NAMALWA (cell line): ENCODE results near the gene SIMC1.
"Not testable (repeated sequence)": the region's sequence is repeated elsewhere in the genome, so short reads cannot be mapped to it uniquely, and the experiment has no call there.

Source experiments
- DNase-seq: peaks from one replicate; pipeline ENCODE4 v3.0.0-alpha.2; 2015; ENCODE audit warnings: low spot score

SIMC1 gene

DNA sequence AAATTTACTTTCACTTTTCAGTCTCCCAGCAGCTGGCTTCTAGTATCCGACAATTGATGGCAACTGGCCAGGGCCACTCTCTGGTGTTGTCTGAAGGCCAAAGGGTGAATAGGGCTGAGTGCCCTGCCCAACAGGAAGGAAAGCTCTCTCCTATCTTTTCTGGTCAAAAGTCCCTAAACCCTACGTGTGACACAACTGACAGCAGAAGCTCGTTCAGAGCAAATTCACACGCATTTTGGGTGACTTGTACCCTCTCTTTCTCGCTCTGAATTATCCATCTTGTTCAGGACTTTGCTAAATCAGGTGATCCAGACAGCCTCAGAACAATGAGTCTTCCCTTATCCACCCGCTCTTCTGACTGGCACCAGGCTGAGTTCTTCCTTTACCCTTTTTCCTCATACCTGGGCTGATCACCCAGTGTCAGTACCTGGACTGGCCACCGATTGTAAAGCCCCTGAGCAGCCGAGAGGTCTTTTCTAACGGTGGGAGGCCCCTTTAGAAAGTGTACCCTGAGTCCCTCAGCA is 21.8 kb upstream of the SIMC1 start:
- DNase-seq, result not testable (repeated sequence)

DNA sequence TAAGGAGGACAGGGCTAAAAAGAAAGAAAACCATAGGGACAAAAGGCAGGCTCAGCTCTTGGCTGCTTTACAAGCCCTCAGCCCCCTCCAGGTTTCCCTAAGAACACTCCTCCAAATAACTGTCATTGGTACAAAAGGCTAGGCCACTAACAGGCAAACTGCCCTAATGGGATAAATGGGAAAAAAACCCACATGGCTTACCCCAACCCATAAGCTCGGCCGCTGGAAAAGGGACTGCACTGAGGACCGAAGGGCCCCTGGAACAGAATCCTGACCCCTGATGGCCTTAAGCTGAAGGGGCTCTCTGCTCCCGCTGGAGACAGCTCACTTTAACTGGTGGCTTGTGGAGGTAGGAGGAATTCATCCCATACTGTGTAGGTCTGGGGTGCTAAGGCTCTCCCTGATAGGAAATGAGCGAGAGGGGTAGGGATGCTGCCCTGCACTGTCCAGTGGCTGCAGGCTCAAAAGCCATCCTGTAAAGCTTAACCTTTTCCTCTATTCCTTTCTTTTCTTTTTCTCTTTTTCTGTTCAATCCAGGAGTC is 21.0 kb upstream of the SIMC1 start:
- not testable (repeated sequence) for DNase-seq

DNA sequence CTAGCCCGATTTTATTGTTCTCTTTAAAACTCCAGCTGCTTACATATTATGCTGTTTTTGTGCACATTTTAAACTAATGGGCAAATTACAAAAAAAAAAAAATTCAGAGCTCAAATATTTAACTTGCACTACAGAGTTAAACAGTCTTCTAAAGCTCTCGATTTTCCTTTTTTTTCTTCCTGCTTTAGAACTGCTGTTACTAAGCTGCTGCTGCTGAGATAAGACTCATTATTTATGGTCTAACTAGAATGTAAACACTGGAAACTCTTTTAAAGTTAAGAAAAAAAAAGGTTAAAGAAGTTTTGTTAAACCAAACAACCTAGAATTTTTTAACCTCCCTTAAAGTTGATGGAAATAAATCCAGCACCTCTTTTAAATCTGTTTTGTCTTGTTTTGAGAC is 20.5 kb upstream of the SIMC1 start:
- not testable (repeated sequence) for DNase-seq

GRCh38 chr5:176222006-176222405 is 16.2 kb upstream of the SIMC1 start:
- DNase-seq, result not testable (repeated sequence)

- DNase-seq, result not testable (repeated sequence)
Observed at GRCh38 chr5:176228358-176228757, 9.9 kb upstream of the SIMC1 start.

DNA sequence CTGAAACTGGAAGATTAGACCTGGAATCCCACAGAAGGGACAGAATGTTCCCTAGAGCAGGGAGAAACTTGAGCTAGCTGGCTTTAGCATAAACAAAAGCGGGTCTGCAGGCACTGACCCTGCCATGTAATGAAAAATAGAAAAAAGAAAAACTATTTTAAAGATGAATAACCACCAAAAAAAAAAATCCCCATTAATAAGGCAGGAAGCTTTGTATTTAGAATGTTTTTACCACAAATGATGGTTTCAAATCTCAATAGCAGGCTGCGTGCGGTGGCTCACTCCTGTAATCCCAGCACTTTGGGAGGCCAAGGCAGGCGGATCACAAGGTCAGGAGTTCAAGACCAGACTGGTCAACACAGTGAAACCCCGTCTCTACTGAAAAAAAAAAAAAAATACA is 5.0 kb upstream of the SIMC1 start:
- DNase-seq, result not testable (repeated sequence)

DNA sequence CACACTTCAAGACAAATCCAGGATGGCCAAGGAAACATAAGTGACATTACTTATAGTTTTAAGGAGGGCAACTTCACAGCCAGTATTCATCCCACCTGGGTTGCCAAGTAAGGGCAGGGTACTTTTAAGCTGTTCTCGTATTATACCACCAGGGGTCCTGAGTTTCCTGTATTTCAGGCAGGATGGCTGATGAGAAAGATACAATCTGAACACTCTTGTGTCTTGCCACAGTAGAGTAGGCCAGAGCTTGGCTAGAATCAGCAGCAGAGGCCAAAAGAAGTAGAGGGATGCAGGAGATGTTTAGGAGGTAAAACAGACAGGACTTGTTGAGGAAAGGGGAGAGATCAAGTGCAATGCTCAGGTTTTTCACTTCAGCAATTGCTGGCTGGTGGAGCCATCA is 3.1 kb upstream of the SIMC1 start:
- DNase-seq, result peak; percentile 82

DNA sequence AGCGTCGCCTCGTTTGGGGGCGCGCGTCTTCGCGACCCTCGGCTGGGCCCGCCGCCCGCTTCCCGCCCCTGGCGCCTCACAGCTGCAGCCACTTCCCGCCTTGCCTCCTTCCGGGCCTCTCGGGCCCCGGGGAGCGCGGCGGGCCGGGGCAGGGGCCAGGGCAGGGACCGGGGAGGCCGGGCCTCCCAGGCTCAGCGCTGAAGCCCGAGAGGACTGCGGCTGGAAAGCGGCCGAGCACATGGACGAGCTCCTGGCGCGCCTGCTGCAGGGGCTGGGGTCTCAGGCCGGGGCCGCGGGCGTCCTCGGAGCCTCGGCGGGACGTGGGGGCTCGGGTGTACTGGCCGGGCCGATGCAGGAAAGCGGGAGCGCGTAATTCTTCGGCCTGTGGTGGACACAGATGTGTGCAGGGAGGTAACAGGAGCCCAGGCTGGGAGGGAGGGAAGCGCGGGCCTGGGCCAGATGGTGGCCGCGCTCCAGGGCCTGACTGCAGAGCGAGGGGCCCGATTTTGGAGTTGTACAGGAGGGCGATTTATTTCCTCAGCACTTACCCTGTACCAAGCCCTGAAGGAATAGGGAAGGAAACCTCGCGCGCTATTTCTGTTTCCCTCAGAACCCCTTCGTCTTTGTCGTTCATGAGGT is 540 bp downstream of the SIMC1 start:
- not testable (repeated sequence) for DNase-seq

- DNase-seq, result not testable (repeated sequence)
Observed at GRCh38 chr5:176239304-176239703, 1.1 kb downstream of the SIMC1 start.

DNA sequence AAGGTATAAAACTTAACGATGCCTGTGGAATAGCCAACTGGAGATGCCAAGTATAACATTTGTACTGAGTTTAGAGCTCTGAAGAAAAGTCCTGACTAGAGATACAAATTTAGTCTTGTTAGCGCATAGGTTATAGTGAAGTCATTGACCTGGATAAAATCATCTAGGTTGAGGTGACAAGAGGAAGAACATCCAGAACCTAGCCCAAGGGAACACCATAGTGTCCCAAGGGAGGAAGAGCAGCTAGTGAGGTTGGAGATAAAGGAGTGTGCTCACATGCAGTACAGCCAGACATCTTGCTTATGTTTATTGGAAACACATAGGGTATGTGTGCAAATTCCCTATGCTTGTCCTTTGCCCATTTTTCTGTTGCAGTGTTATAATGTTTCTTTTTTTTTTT is 6.1 kb downstream of the SIMC1 start:
- DNase-seq, result not testable (repeated sequence)

DNA sequence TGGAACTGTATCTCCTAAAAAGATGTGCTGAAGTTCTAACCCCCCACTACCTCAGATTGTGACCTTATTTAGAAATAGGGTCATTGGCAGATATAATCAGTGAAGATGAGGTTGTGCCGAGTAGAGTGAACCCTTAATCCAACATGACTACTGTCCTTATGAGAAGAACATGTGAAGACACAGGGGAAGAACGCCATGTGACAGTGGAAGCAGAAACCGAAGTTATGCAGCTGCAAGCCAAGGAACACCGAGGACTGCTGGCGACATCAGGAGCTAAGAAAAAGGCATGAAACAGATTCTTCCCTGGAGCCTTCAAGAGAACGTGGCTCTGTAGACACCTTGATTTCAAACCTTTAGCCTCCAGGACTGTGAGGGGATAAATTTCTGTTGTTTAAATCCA is 6.8 kb downstream of the SIMC1 start:
- DNase-seq, result not testable (repeated sequence)

DNA sequence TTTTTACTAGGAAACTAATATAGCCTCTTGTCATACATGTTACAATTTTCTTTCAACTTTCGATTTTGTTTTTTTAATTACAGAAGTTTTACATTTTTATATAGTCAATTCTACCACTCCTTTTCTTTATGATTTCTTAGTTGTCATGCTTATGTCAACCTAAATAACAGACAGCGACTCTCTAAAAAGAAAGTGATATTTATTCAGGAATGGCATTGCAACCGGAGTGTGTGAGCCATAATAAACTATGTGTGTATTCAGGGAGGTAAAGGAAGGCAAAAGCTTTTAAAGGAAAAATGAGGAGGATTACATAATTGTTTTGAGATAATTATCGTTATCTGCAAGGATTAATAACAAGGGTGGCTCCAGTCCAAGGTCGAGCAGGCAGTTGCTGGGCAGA is 7.3 kb downstream of the SIMC1 start:
- DNase-seq, result not testable (repeated sequence)

- not testable (repeated sequence) for DNase-seq
Observed at GRCh38 chr5:176250691-176251090, 12.5 kb downstream of the SIMC1 start.

GRCh38 chr5:176252171-176252570 is 13.9 kb downstream of the SIMC1 start:
- not testable (repeated sequence) for DNase-seq

DNA sequence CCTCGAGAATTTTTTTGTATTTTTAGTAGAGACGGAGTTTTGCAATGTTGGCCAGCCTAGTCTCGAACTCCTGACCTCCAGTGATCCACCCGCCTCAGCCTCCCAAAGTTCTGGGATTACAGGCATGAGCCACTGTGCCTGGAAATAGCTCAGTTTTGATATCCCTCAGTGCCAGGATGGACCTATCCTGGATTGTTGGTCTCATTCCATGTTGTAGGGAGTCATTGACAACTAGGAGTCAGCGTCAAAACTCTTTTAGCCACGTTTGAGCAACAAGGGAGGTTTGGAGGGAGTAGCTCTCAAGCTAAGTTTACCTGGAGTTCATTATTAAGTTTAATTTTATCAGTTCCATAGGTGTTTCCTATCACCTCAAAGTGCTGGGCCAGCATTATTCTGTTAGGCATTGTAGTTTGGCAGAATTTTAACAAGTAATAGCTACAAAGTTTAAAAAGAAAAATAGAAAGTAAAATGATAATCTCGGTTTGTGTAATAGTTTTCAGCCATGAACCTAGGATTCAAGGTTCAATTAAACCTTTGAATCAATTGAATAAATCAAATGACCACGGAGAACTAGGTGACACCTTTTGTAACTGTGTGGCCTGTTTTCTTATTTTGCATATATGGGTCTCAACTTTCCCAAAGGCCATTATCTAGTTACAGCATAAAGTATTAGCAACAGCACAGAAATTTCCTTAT is 15.3 kb downstream of the SIMC1 start:
- not testable (repeated sequence) for DNase-seq

- DNase-seq, result not testable (repeated sequence)
Observed at GRCh38 chr5:176254066-176254393, 15.8 kb downstream of the SIMC1 start.

DNA sequence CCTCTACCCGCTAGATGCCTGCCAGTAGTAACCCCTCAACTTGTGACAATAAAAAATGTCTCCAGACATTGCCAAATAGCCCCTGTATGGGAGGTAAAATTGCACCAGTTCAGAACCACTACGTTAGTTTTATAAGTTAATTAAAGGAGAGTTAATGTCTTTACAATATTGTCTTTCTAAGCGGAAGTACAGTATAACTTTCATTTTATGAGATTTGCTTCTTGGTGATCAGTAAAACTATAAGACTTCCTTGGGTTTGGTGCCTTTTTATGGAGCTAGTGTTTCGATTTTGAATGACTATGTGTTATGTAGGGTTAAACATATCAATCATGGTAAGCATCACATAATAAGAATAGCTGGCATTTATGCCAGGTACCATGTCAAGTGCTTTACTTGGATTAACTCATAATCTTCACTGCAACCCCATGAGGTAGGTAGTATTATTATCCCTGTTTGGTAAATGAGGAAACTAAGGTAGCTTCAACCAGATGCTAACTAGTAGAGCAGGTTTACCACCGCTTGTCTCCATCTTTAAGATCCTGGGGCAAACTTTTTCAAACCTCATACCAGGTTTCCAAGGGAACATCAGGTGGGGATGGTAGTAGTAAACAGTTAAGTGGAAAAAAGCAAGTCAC is 19.8 kb downstream of the SIMC1 start:
- not testable (repeated sequence) for DNase-seq

DNA sequence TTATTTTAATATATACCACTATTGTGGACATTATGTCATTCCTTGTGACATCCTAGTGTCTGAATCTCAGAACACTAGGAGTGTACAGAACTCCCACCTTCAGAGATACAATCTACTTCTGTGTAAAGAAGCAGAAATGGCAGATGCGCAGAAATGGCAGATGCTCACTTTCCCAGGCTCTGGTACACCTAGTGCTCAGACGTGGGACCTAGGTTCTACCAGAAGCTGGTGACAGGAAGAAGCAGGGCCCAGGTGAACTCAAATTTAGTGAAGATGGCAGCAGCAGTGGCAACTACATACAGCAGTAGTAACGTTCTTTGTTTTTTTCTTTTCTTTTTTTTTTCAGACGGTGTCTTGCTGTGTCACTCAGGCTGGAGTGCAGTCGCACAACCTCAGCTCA is 22.5 kb downstream of the SIMC1 start:
- DNase-seq, result not testable (repeated sequence)

- DNase-seq, result not testable (repeated sequence)
Observed at GRCh38 chr5:176266448-176266847, 28.2 kb downstream of the SIMC1 start.

- DNase-seq, result not testable (repeated sequence)
Observed at GRCh38 chr5:176289018-176289417, 50.8 kb downstream of the SIMC1 start.

DNA sequence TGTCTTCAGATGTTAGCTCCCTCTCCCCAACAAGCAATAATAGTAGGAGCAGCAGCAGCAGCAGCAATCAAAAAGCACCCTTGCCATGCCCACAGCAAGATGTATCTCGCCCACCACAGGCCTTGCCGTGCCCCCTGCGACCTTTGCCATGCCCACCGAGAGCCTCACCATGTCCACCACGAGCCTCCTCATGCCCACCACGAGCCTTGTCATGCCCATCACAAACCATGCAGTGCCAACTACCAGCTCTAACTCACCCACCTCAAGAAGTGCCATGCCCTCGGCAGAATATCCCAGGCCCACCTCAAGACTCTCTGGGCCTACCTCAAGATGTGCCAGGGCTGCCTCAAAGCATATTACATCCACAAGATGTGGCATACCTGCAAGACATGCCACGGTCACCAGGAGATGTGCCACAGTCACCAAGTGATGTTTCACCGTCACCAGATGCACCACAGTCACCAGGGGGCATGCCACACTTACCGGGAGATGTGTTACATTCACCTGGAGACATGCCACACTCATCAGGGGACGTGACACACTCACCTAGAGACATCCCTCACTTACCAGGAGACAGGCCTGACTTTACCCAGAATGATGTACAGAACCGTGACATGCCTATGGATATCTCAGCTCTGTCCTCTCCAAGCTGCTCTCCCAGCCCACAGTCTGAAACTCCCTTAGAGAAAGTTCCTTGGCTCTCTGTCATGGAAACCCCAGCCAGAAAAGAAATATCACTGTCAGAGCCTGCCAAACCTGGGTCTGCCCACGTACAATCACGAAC is 52.0 kb downstream of the SIMC1 start:
- not testable (repeated sequence) for DNase-seq

DNA sequence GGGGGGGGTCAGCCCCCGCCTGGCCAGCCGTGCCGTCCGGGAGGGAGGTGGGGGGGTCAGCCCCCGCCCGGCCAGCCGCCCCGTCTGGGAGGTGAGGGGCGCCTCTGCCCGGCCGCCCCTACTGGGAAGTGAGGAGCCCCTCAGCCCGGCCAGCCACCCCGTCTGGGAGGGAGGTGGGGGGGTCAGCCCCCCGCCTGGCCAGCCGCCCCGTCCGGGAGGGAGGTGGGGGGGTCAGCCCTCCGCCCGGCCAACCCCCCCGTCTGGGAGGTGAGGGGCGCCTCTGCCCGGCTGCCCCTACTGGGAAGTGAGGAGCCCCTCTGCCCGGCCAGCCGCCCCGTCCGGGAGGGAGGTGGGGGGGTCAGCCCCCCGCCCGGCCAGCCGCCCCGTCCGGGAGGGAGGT is 67.1 kb downstream of the SIMC1 start:
- DNase-seq, result not testable (repeated sequence)
